GM23248 (cell line): Measurements from ENCODE around the gene ULK4.

Source experiments
- EZH2 ChIP-seq: fragments of 200-600 bp; sonication (generic); IDR thresholded peaks from 2 replicates; pipeline ENCODE4 v1.6.1; 2018; ENCODE audit warnings: antibody characterized with exemption, mild to moderate bottlenecking; ENCODE audit not compliant: insufficient read depth, poor library complexity, severe bottlenecking
- EZH2phosphoT487 ChIP-seq: fragments of 200-600 bp; sonication (generic); IDR thresholded peaks from 2 replicates; pipeline ENCODE4 v1.6.1; 2018; ENCODE audit warnings: antibody characterized with exemption, moderate library complexity, mild to moderate bottlenecking, low read depth; ENCODE audit not compliant: insufficient read depth

GRCh38 chr3:41241800-41242571 lies 719.9 kb downstream of the ULK4 start:
- TF ChIP-seq EZH2 = no peak
- TF ChIP-seq EZH2phosphoT487 = no peak
